Hematopoietic multipotent progenitor cell (in vitro differentiated cells): Measurements from ENCODE around the gene PRDX6. TPM values are rescaled to one million over a fixed set of nuclear protein-coding genes. Genes with fewer than 3 reads are reported as not detected.
"Not testable (repeated sequence)": the region's sequence is repeated elsewhere in the genome, so short reads cannot be mapped to it uniquely, and the experiment has no call there.

Experiments
- DNase-seq, 3 donors: peaks; one replicate each; pipeline ENCODE4 v3.0.0-alpha.2; 2011 to 2015; ENCODE audit warnings: low read depth in 2 of 3, low spot score in 2 of 3
- total RNA-seq: library from RNA; depleted of rRNA; stranded (reverse); fragments of >200 nt; gene quantifications from one replicate; pipeline ENCODE4 v1.2.3, GENCODE V29; 2012

Gene PRDX6, protein sequence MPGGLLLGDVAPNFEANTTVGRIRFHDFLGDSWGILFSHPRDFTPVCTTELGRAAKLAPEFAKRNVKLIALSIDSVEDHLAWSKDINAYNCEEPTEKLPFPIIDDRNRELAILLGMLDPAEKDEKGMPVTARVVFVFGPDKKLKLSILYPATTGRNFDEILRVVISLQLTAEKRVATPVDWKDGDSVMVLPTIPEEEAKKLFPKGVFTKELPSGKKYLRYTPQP
- 90.2 TPM for total RNA-seq

GRCh38 chr1:173477286-173478093 is at the start of gene PRDX6:
PRDX6 (plus strand) TSS chr1:173477335; CDS start chr1:173477398, 63 bp downstream.
- peak; percentile 7 to 91 (median 86) for DNase-seq

GRCh38 chr1:173429471-173430402 is 47.4 kb upstream of the PRDX6 start:
- DNase-seq, result peak; percentile 28 to 89 (median 76)

DNA sequence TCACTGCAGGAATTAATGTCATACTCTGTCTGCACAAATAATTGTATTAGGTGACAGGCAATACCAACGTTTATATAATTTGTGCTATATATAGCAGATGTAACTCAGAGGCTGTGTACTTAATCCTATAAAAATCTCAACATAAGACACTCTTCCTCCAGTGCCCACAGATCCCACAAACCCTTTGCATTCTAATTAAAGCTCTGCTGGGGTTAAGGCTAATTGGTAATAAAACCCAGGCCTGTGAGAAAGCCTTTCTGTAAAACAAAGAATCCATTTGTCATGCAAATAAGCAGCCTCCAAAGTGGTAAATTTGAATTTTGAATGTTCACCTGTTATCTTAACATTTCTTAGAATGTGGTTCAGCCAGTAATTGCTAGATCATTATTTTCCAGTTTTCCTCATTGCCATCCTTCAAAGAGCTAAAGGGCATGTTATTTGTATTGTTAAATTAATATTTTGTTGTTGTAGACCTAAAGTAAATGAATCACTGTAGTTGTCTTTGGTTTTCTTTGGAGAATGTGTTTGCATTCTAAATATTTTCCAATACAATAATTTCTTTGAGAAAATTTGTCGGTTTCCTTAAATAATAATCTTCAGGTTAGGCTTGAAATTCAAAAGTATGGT is 46.3 kb upstream of the PRDX6 start:
- DNase-seq, result no peak

- DNase-seq, result peak; percentile 76 to 97 (median 85)
Measured at GRCh38 chr1:173431304-173432045, 45.7 kb upstream of the PRDX6 start.

DNA sequence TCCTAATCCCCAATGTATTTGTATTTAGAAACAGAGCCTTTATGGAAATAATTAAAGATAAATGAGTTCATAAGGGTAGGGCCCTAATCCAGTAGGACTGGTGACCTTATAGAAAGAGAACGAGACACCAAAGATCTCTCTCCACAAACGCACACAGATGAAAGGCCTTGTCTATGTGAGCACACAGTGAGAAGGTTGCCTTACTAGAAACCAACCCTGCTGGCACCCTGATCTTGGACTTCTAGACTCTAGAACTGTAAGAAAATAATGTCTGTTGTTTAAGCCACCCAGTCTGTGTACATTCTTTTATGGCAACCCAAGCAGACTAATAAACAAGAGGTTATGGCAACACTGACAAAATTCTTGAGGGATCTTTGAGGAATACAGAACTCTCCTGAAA is 44.8 kb upstream of the PRDX6 start:
- no peak for DNase-seq

DNA sequence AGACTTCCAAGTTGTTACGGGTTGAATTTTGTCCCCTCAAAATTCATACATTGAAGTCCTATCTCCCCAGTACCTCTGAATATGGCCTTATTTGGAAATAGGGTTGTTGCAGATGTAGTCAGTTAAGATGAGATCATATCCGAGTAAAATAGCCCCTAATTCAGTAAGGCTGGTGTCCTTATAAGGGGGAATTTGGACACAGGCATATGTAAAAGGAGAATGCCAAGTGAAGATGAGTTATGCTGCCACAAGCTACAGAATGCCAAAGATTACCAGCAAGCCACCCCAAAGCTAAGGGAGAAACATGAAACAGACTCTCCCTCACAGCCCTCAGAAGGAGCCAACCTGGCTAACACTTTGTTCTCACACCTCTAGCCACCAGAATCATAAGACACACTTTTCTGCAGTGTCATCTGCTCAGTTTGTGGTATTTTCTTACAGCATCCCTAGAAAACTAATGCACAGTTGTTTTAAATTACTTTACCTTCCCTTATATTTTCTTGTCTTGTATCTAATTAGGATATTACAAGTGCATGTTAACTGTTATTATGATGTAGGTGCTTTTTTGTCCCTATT is 43.3 kb upstream of the PRDX6 start:
- DNase-seq, result no peak

- no peak for DNase-seq
Measured at GRCh38 chr1:173436841-173437428, 40.2 kb upstream of the PRDX6 start.

DNA sequence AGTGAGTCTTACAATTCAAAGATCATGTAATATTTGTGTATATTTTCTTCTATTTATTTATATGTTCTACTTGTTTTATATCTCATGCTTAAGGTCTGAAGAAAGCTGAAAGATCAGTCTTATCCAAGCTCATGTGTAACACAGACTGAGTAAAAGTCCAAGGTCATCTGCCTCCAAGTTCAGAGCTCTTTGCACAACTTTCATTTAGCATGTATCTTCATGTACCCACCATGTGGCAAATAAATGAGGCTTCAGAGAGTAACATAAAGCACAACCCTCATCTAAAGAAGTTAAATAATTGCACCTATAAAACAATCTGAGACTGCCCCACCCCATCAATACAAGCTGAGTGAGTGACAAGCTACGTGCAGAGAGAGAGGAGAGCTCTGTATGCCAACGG is 38.5 kb upstream of the PRDX6 start:
- DNase-seq, result no peak

GRCh38 chr1:173440430-173440829 is 36.7 kb upstream of the PRDX6 start:
- no peak for DNase-seq

DNA sequence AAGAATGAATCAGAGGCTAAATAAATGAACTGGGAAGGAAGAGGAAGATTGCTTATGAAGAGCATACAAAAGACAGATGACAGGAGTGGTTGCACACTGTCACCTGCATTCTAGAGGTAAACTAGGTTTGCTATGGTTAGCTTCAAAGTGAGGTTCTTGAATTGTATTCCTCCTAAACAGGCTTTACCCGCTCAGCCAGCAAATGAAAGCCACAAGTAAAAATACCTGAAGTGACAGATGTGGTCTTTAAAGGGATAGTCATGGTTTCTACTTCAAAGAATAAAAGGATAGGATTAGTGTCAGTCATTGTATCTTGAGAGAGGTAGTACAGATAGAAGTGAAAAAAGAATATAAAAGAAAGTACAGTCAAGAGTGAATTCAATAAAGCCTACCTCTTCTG is 32.4 kb upstream of the PRDX6 start:
- no peak for DNase-seq

DNA sequence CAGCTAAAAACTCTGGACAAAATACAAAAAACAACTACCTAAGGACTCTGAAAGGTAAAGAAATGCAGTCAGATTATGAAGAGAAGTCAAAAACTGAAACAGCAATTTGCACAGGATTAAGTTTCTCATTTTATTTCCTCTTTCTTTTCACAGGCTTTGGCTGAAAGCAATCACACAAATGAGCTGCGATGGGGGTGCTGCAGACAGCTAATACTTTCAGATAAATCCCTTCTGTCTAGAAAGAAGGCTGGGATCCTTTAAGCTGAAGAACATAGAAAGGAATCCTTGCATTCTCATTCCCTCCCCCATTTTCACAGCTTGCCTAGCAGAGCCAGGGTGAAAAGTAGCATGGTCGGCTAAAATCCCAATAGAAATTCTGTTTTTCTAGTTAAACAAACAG is 32.0 kb upstream of the PRDX6 start:
- no peak for DNase-seq

DNA sequence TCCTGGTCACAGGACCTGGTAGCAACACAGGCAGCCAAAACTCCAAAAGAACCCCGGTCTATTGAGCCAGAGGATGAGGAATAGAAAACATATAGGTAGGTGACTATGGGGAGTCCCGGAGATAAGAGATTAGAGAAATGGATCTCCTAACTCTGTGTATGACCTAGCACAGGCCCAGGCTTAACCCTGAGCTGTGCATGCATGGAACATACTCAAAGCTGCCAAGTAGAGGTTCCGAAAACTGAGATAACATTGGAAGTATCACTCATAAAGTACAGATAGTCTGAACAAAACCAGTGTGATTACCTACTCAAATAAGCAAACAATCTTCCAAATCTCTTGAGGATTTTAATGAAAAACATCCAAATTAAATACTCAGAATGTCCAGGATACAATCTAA is 31.5 kb upstream of the PRDX6 start:
- no peak for DNase-seq

DNA sequence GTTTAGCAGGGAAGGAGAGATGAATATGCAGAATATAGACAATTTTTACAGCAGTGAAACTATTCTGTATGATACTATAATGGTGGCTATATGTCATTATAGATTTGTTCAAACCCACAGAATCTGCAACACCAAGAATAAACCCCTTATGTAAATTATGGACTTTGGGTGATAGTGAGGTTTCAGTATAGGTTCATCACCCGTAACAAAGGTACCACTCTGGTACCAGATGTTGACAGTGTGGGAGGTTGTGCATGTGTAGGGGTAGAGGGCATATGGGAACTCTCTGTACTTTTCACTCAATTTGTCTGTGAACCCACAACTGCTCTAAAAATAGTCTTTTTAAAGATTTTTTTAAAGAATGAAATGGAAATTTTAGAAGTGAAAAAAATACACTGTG is 29.9 kb upstream of the PRDX6 start:
- DNase-seq, result no peak

- DNase-seq, result no peak
Measured at GRCh38 chr1:173448945-173449344, 28.2 kb upstream of the PRDX6 start.

DNA sequence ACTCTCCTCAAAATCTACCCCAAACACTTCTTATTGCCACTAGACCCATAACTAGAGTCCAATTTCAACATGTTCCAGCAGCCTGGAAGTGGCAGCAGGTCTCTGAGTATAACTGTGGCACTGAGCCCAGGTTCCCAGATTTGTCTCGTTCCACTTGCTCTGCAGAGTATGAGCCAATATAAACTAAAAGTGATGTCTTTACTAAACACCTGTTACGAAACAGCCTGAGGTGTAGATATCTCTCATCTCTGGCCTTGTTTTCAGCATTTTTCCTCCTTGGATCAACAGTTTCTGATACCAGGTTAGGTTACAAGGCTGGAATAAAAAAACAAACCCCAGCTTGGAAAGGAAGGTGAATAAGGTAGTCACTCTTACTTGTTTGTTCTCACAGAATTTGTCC is 25.2 kb upstream of the PRDX6 start:
- DNase-seq, result no peak

- no peak for DNase-seq
Measured at GRCh38 chr1:173453982-173454381, 23.2 kb upstream of the PRDX6 start.

GRCh38 chr1:173454966-173455524 is 22.1 kb upstream of the PRDX6 start:
- no peak for DNase-seq

DNA sequence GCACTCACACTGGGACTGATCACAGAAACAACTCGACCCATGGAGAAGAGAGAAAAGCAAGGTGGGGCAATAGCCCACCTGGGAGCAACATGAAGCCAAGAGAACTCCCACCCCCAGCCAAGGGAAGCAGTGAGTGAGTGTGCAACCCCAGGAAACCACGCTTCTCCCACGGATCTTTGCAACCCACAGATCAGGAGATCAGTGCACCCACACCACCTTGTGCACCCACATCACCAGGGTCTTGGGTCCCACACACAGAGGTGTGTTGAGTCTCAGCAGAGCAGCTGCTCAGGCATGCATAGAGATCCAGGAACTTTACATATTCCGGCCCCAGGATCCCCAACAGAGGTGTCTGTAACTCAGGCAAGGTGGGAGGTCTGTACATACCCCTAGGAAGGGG is 17.2 kb upstream of the PRDX6 start:
- DNase-seq, result no peak

GRCh38 chr1:173462666-173463065 is 14.5 kb upstream of the PRDX6 start:
- not testable (repeated sequence) for DNase-seq
